Right atrium auricular region (tissue), 2 donors: Measurements from ENCODE around the gene SEMA3A. TPM values are rescaled to one million over a fixed set of nuclear protein-coding genes. Genes with fewer than 3 reads are reported as not detected.

ENCODE experiments used
- DNase-seq: peaks from one replicate; pipeline ENCODE4 v3.0.0-alpha.2; 2019; ENCODE audit warnings: low spot score
- H3K27ac ChIP-seq, 2 donors: fragments of 200-600 bp; sonication (generic); 1 replicate in 1 of 2; 2 replicates in 1 of 2; pipeline ENCODE4 v1.5.1; 2016 to 2019
- H3K27me3 ChIP-seq, 2 donors: fragments of 200-600 bp; sonication (generic); one replicate each; pipeline versions ENCODE4 v1.5.1 to v1.6.0; 2017 to 2019
- H3K36me3 ChIP-seq: fragments of 200-600 bp; sonication (generic); one replicate; pipeline ENCODE4 v1.5.1; 2016
- H3K4me1 ChIP-seq, 2 donors: fragments of 200-600 bp; sonication (generic); one replicate each; pipeline versions ENCODE4 v1.5.1 to v1.6.0; 2017 to 2019
- H3K4me3 ChIP-seq, 2 donors: fragments of 200-600 bp; sonication (generic); 1 replicate in 1 of 2; 2 replicates in 1 of 2; pipeline ENCODE4 v1.5.1; 2017 to 2019; ENCODE audit warnings: mild to moderate bottlenecking in 1 of 2, moderate library complexity in 1 of 2
- H3K9me3 ChIP-seq, 2 donors: fragments of 200-600 bp; sonication (generic); one replicate each; pipeline ENCODE4 v1.5.1; 2019
- CTCF ChIP-seq, 2 donors: fragments of 200-600 bp; sonication (generic); IDR thresholded peaks; one replicate each; pipeline ENCODE4 v1.5.1; 2019; ENCODE audit warnings: antibody characterized with exemption in 2 of 2
- total RNA-seq, 2 donors: library from RNA; depleted of rRNA; stranded (reverse); fragments of >200 nt; gene quantifications; one replicate each; pipeline ENCODE4 v1.1.0, GENCODE V29; 2016

Gene SEMA3A
- total RNA-seq, 2 donors from 2014 or later, result 3.6 to 6.1 TPM

DNA sequence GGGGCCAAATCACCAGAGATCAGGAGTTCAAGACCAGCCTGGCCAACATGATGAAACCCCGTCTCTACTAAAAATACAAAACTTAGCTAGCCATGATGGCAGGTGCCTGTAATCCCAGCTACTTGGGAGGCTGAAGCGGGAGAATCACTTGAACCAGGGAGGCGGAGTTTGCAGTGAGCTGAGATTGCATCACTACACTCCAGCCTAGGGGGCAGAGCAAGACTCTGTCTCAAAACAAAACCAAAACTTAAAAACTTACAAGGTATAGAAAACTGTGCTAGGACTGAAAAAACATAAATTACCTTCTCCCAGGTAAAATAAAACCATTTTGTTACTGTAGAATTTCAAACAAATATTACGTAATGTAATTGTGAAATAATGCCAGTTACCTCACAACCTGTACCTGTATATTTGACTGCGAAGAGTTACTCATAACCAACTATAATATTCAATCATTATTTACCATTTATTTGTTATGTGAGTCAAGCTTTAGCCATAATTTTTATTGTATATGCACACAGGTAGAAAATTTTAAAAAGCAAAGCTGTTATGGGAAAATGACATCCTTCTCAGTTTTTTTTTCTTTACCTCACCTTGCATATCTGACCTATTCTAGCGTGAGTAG is 180.9 kb downstream of the SEMA3A start:
- Histone ChIP-seq H3K27ac (no peak overlapping the region), H3K4me3 (no peak overlapping the region), H3K27me3 (no peaks in the 10 kb centered on the region), H3K36me3 (no peaks in the 10 kb centered on the region), H3K4me1 (no peaks in the 10 kb centered on the region), H3K9me3 (no peaks in the 10 kb centered on the region)
- TF ChIP-seq CTCF (IDR thresholded peaks at IDR 0.05), result no peak
- no peak for DNase-seq

- no peak for DNase-seq
- no peaks in the 10 kb centered on the region for H3K4me1 ChIP-seq
- H3K4me3 ChIP-seq, result no peak overlapping the region
- no peaks in the 10 kb centered on the region for H3K36me3 ChIP-seq
- H3K9me3 ChIP-seq, result no peaks in the 10 kb centered on the region
- no peak overlapping the region for H3K27ac ChIP-seq
- H3K27me3 ChIP-seq, result no peaks in the 10 kb centered on the region
- TF ChIP-seq CTCF (IDR thresholded peaks at IDR 0.05), result no peak
These were observed 184.8 kb downstream of the SEMA3A start for GRCh38 chr7:84009782-84010181.

GRCh38 chr7:84009051-84009450 is 185.5 kb downstream of the SEMA3A start:
- H3K4me1 ChIP-seq, result no peaks in the 10 kb centered on the region
- no peaks in the 10 kb centered on the region for H3K27me3 ChIP-seq
- no peaks in the 10 kb centered on the region for H3K36me3 ChIP-seq
- no peak for DNase-seq
- H3K4me3 ChIP-seq, result no peak overlapping the region
- no peak for TF ChIP-seq CTCF (IDR thresholded peaks at IDR 0.05)
- no peak overlapping the region for H3K27ac ChIP-seq
- no peaks in the 10 kb centered on the region for H3K9me3 ChIP-seq

GRCh38 chr7:84003191-84003590 is 191.4 kb downstream of the SEMA3A start:
- H3K9me3 ChIP-seq, result no peaks in the 10 kb centered on the region
- no peaks in the 10 kb centered on the region for H3K4me1 ChIP-seq
- no peaks in the 10 kb centered on the region for H3K27me3 ChIP-seq
- no peak for DNase-seq
- no peak for TF ChIP-seq CTCF (IDR thresholded peaks at IDR 0.05)
- H3K36me3 ChIP-seq, result no peaks in the 10 kb centered on the region
- no peak overlapping the region for H3K4me3 ChIP-seq
- H3K27ac ChIP-seq, result no peak overlapping the region

GRCh38 chr7:84002348-84002747 is 192.2 kb downstream of the SEMA3A start:
- no peak for DNase-seq
- no peaks in the 10 kb centered on the region for H3K27me3 ChIP-seq
- H3K9me3 ChIP-seq, result no peaks in the 10 kb centered on the region
- H3K36me3 ChIP-seq, result no peaks in the 10 kb centered on the region
- no peak overlapping the region for H3K4me3 ChIP-seq
- no peak for TF ChIP-seq CTCF (IDR thresholded peaks at IDR 0.05)
- no peak overlapping the region for H3K27ac ChIP-seq
- H3K4me1 ChIP-seq, result no peaks in the 10 kb centered on the region

- H3K4me1 ChIP-seq, result no peaks in the 10 kb centered on the region
- DNase-seq, result no peak
- no peaks in the 10 kb centered on the region for H3K9me3 ChIP-seq
- H3K36me3 ChIP-seq, result no peaks in the 10 kb centered on the region
- TF ChIP-seq CTCF (IDR thresholded peaks at IDR 0.05), result no peak
- H3K27ac ChIP-seq, result no peak overlapping the region
- no peaks in the 10 kb centered on the region for H3K27me3 ChIP-seq
- no peak overlapping the region for H3K4me3 ChIP-seq
These were observed 197.7 kb downstream of the SEMA3A start for GRCh38 chr7:83996879-83997278.
